A673 (cell line): ENCODE results near the gene NAA38. TPM values are rescaled to one million over a fixed set of nuclear protein-coding genes. Genes with fewer than 3 reads are reported as not detected.

Experiments
- BruUV-seq: library from RNA; stranded (reverse); fragments of 400-500 nt; replicated peaks from 2 replicates; lab custom pipeline; 2021; lab: Mats Ljungman, UMichigan
- CTCF ChIA-PET: fragments of 300-600 bp; sonication (Branson Sonifier 250); formaldehyde crosslinking; loops from one replicate; lab custom pipeline; 2022; ENCODE audit warnings: antibody characterized with exemption; lab: Charles Lee
- POLR2A ChIA-PET: fragments of 300-600 bp; sonication (Branson Sonifier 250); formaldehyde crosslinking; loops from one replicate; lab custom pipeline; 2022; ENCODE audit warnings: antibody characterized with exemption; ENCODE audit not compliant: low non-redundant PET; lab: Charles Lee
- DNase-seq: peaks from one replicate; pipeline ENCODE4 v3.0.0-alpha.2; 2015; ENCODE audit warnings: low spot score
- H3K27ac ChIP-seq: fragments of 200-600 bp; sonication (generic); 2 replicates; pipeline ENCODE4 v1.5.1; 2016; ENCODE audit warnings: mixed run types, low read depth, mild to moderate bottlenecking, mixed read lengths, antibody characterized with exemption, low read length; ENCODE audit not compliant: poor library complexity, severe bottlenecking
- H3K27me3 ChIP-seq: fragments of 200-600 bp; sonication (generic); replicated peaks from 2 replicates; pipeline ENCODE4 v1.6.1; 2017; ENCODE audit warnings: mixed run types, low read depth, mild to moderate bottlenecking, mixed read lengths, antibody characterized with exemption, low read length; ENCODE audit not compliant: insufficient read depth, poor library complexity
- H3K36me3 ChIP-seq: fragments of 200-600 bp; sonication (generic); 2 replicates; pipeline ENCODE4 v1.6.1; 2016; ENCODE audit warnings: mixed run types, mild to moderate bottlenecking, mixed read lengths, antibody characterized with exemption, low read length; ENCODE audit not compliant: insufficient read depth, poor library complexity, severe bottlenecking
- H3K4me1 ChIP-seq: fragments of 200-600 bp; sonication (generic); 2 replicates; pipeline ENCODE4 v1.6.1; 2017; ENCODE audit warnings: mixed run types, mild to moderate bottlenecking, mixed read lengths, antibody characterized with exemption, low read length; ENCODE audit not compliant: insufficient read depth, poor library complexity, severe bottlenecking
- H3K4me3 ChIP-seq: fragments of 200-600 bp; sonication (generic); 2 replicates; pipeline ENCODE4 v1.5.1; 2016; ENCODE audit warnings: low read depth, mixed run types, mild to moderate bottlenecking, mixed read lengths, low read length; ENCODE audit not compliant: poor library complexity, severe bottlenecking
- H3K9me3 ChIP-seq: fragments of 200-600 bp; sonication (generic); 2 replicates; pipeline ENCODE4 v1.6.1; 2016; ENCODE audit warnings: mixed run types, low read depth, mild to moderate bottlenecking, mixed read lengths, antibody characterized with exemption, low read length; ENCODE audit not compliant: poor library complexity, severe bottlenecking
- CTCF ChIP-seq: fragments of 300-800, 200-600 bp; sonication (generic); conservative IDR thresholded peaks from 2 replicates; pipeline ENCODE4 v1.5.1; 2017; ENCODE audit warnings: low read depth, mild to moderate bottlenecking, antibody characterized with exemption, low read length, moderate library complexity, mixed read lengths
- EZH2 ChIP-seq: fragments of 200-600 bp; sonication (generic); IDR thresholded peaks from 2 replicates; pipeline ENCODE4 v1.6.1; 2017; ENCODE audit warnings: borderline replicate concordance, low read depth, mild to moderate bottlenecking, mixed read lengths, antibody characterized with exemption, low read length; ENCODE audit not compliant: poor library complexity, severe bottlenecking
- intact Hi-C: fragments of 100-400 bp; cut with micrococcal nuclease; formaldehyde crosslinking; loops from one replicate; pipeline ENCODE4 v1.10.0; 2022; ENCODE audit not compliant: unreplicated experiment
- total RNA-seq: library from RNA; stranded (reverse); gene quantifications from 2 replicates; pipeline ENCODE4 v1.2.3, GENCODE V29; 2021

Gene NAA38
- total RNA-seq, 1 experiment from 2014 or later: 64.3 TPM

- no peak for TF ChIP-seq CTCF
- TF ChIP-seq EZH2: no peak
- Histone ChIP-seq H3K36me3 (peaks cover 84% of the 10 kb centered on the region), H3K4me3 (no peak overlapping the region), H3K9me3 (no peaks in the 10 kb centered on the region), H3K27ac (no peak overlapping the region), H3K27me3 (no peaks in the 10 kb centered on the region), H3K4me1 (peaks cover 6% of the 10 kb centered on the region)
- no peak for DNase-seq
- BruUV-seq: no TSS peak
- intact Hi-C loops: no loop called here
- ChIA-PET POLR2A (no interaction called here), CTCF (no interaction called here)
These were observed 8.1 kb downstream of the NAA38 start for GRCh38 chr17:7849130-7849750.

- H3K9me3 ChIP-seq: no peaks in the 10 kb centered on the region
- H3K27ac ChIP-seq: no peak overlapping the region
- no peak overlapping the region for H3K4me3 ChIP-seq
- peaks cover 6% of the 10 kb centered on the region for H3K4me1 ChIP-seq
- TF ChIP-seq CTCF (no peak), EZH2 (no peak)
- H3K36me3 ChIP-seq: peaks cover 80% of the 10 kb centered on the region
- ChIA-PET CTCF (no interaction called here), POLR2A (no interaction called here)
- intact Hi-C loops: no loop called here
- no peaks in the 10 kb centered on the region for H3K27me3 ChIP-seq
- no peak for DNase-seq
- no TSS peak for BruUV-seq
These were observed 8.6 kb downstream of the NAA38 start for GRCh38 chr17:7848739-7849129.

- TF ChIP-seq EZH2 (no peak), CTCF (no peak)
- H3K9me3 ChIP-seq: no peaks in the 10 kb centered on the region
- DNase-seq: no peak
- no peak overlapping the region for H3K27ac ChIP-seq
- peaks cover 76% of the 10 kb centered on the region for H3K36me3 ChIP-seq
- ChIA-PET CTCF (no interaction called here), POLR2A (no interaction called here)
- H3K4me3 ChIP-seq: no peak overlapping the region
- BruUV-seq: no TSS peak
- no peaks in the 10 kb centered on the region for H3K27me3 ChIP-seq
- H3K4me1 ChIP-seq: peaks cover 6% of the 10 kb centered on the region
- intact Hi-C loops: no loop called here
These were observed 9.2 kb downstream of the NAA38 start for GRCh38 chr17:7848131-7848579.
